Middle frontal gyrus (tissue), 1 donor: ENCODE results near the gene FBXO45.
"Not testable (repeated sequence)": the region's sequence is repeated elsewhere in the genome, so short reads cannot be mapped to it uniquely, and the experiment has no call there.

Experiments used
- DNase-seq: peaks from one replicate; pipeline ENCODE4 v3.0.0-alpha.2; 2015; ENCODE audit warnings: low spot score; ENCODE audit errors: extremely low spot score

Gene FBXO45

GRCh38 chr3:196568246-196569002 is at the start of gene FBXO45, which contains the start of gene WDR53:
FBXO45 (plus strand) TSS chr3:196568660; CDS start chr3:196568985, 325 bp downstream.
WDR53 (minus strand) TSS chr3:196568554; CDS start chr3:196561475, 7,079 bp downstream.
- peak; percentile 93 for DNase-seq

GRCh38 chr3:196518966-196519717 is 49.3 kb upstream of the FBXO45 start:
- DNase-seq, result no peak

GRCh38 chr3:196519718-196520082 is 48.8 kb upstream of the FBXO45 start:
- DNase-seq, result no peak

GRCh38 chr3:196521291-196521690 is 47.2 kb upstream of the FBXO45 start:
- DNase-seq, result not testable (repeated sequence)

GRCh38 chr3:196523841-196524240 is 44.6 kb upstream of the FBXO45 start:
- DNase-seq, result no peak

- DNase-seq, result no peak
Observed at GRCh38 chr3:196524527-196524926, 43.9 kb upstream of the FBXO45 start.

- DNase-seq, result no peak
Observed at GRCh38 chr3:196525141-196525540, 43.3 kb upstream of the FBXO45 start.

GRCh38 chr3:196528639-196529233 is 39.7 kb upstream of the FBXO45 start:
- DNase-seq, result no peak

- DNase-seq, result no peak
Observed at GRCh38 chr3:196531418-196531817, 37.0 kb upstream of the FBXO45 start.

GRCh38 chr3:196533260-196533681 is 35.2 kb upstream of the FBXO45 start:
- no peak for DNase-seq

GRCh38 chr3:196537319-196537984 is 31.0 kb upstream of the FBXO45 start:
- no peak for DNase-seq

GRCh38 chr3:196541684-196542445 is 26.6 kb upstream of the FBXO45 start:
- DNase-seq, result no peak

GRCh38 chr3:196544491-196544992 is 23.9 kb upstream of the FBXO45 start:
- DNase-seq, result no peak

- no peak for DNase-seq
Observed at GRCh38 chr3:196546537-196546936, 21.9 kb upstream of the FBXO45 start.

- no peak for DNase-seq
Observed at GRCh38 chr3:196547067-196547466, 21.4 kb upstream of the FBXO45 start.

- not testable (repeated sequence) for DNase-seq
Observed at GRCh38 chr3:196549312-196549711, 19.1 kb upstream of the FBXO45 start.

GRCh38 chr3:196550172-196550571 is 18.3 kb upstream of the FBXO45 start:
- not testable (repeated sequence) for DNase-seq

GRCh38 chr3:196552253-196552652 is 16.2 kb upstream of the FBXO45 start:
- DNase-seq, result no peak

GRCh38 chr3:196553551-196553950 is 14.9 kb upstream of the FBXO45 start:
- no peak for DNase-seq

- DNase-seq, result no peak
Observed at GRCh38 chr3:196554205-196554604, 14.3 kb upstream of the FBXO45 start.

GRCh38 chr3:196555295-196555694 is 13.2 kb upstream of the FBXO45 start:
- no peak for DNase-seq
